IMR-90 (cell line): Measurements from ENCODE around the gene CAMTA1. TPM values are rescaled to one million over a fixed set of nuclear protein-coding genes. Genes with fewer than 3 reads are reported as not detected.

Source experiments
- ATAC-seq: fragments of 200-7000 bp; cut with Tn5 transposase; 2 replicates; pipeline ENCODE4 v1.9.1; 2020; ENCODE audit warnings: low read depth, mild to moderate bottlenecking, moderate library complexity
- BruUV-seq: library from RNA; stranded (reverse); fragments of 400-500 nt; replicated peaks from 2 replicates; lab custom pipeline; 2021; lab: Mats Ljungman, UMichigan
- CTCF ChIA-PET: fragments of 300-600 bp; formaldehyde crosslinking; extraction: SDS; loops from one replicate; lab custom pipeline; 2021; ENCODE audit warnings: antibody characterized with exemption; lab: Yijun Ruan, JAX
- POLR2A ChIA-PET: fragments of 300-600 bp; sonication (Branson Sonifier 250); formaldehyde crosslinking; loops from one replicate; lab custom pipeline; 2022; ENCODE audit warnings: antibody characterized with exemption; ENCODE audit not compliant: unreplicated experiment; lab: Charles Lee
- DNase-seq: peaks from one replicate; pipeline ENCODE4 v3.0.0; 2013
- H2AFZ ChIP-seq: replicated peaks from 2 replicates; pipeline ENCODE3; 2013; ENCODE audit warnings: low read length, mild to moderate bottlenecking; ENCODE audit not compliant: poor library complexity
- H2AK5ac ChIP-seq: 2 replicates; pipeline ENCODE4 v1.6.1; 2013; ENCODE audit warnings: low read depth, low read length, inconsistent platforms
- H2AK9ac ChIP-seq: replicated peaks from 2 replicates; pipeline ENCODE3; 2013; ENCODE audit warnings: mild to moderate bottlenecking, low read depth, low read length, moderate library complexity; ENCODE audit not compliant: poor library complexity
- H2BK120ac ChIP-seq: 2 replicates; pipeline ENCODE4 v1.6.1; 2013; ENCODE audit warnings: low read depth, low read length, inconsistent platforms
- H2BK15ac ChIP-seq: 3 replicates; pipeline ENCODE4 v1.6.1; 2013; ENCODE audit warnings: low read depth, low read length, inconsistent platforms
- H2BK20ac ChIP-seq: 2 replicates; pipeline ENCODE4 v1.6.1; 2013; ENCODE audit warnings: low read depth, mild to moderate bottlenecking, inconsistent platforms, low read length, moderate library complexity
- H2BK5ac ChIP-seq: 2 replicates; pipeline ENCODE4 v1.6.1; 2013; ENCODE audit warnings: mild to moderate bottlenecking, low read depth, low read length, inconsistent platforms; ENCODE audit not compliant: poor library complexity, severe bottlenecking
- H3K14ac ChIP-seq: replicated peaks from 2 replicates; pipeline ENCODE4 v1.6.1; 2013; ENCODE audit warnings: low read depth, low read length, inconsistent platforms
- H3K18ac ChIP-seq: 2 replicates; pipeline ENCODE4 v1.6.1; 2013; ENCODE audit warnings: low read depth, low read length, control low read depth
- H3K23ac ChIP-seq: 2 replicates; pipeline ENCODE4 v1.6.1; 2013; ENCODE audit warnings: low read depth, low read length, inconsistent platforms
- H3K27ac ChIP-seq: 2 replicates; pipeline ENCODE4 v1.5.1; 2013; ENCODE audit warnings: mild to moderate bottlenecking, control low read depth, low read length; ENCODE audit not compliant: insufficient read depth
- H3K27me3 ChIP-seq: 2 replicates; pipeline ENCODE4 v1.6.1; 2013; ENCODE audit warnings: low read length; ENCODE audit not compliant: control insufficient read depth, insufficient read depth
- H3K36me3 ChIP-seq: 2 replicates; pipeline ENCODE4 v1.6.1; 2013; ENCODE audit warnings: low read length, mixed read lengths; ENCODE audit not compliant: control insufficient read depth, insufficient read depth
- H3K4ac ChIP-seq: 2 replicates; pipeline ENCODE4 v1.6.1; 2013; ENCODE audit warnings: low read depth, low read length, inconsistent platforms
- H3K4me1 ChIP-seq: 2 replicates; pipeline ENCODE4 v1.6.1; 2013; ENCODE audit warnings: low read length, mixed read lengths; ENCODE audit not compliant: control insufficient read depth, insufficient read depth
- H3K4me2 ChIP-seq: 2 replicates; pipeline ENCODE4 v1.6.1; 2013; ENCODE audit warnings: low read depth, mild to moderate bottlenecking, control low read depth, low read length, moderate library complexity
- H3K4me3 ChIP-seq: 2 replicates; pipeline ENCODE4 v1.5.1; 2013; ENCODE audit warnings: low read depth, mild to moderate bottlenecking, control low read depth, low read length, moderate library complexity; ENCODE audit not compliant: insufficient read depth
- H3K56ac ChIP-seq: 2 replicates; pipeline ENCODE4 v1.6.1; 2013; ENCODE audit warnings: low read length, inconsistent platforms; ENCODE audit not compliant: insufficient read depth; ENCODE audit errors: extremely low read depth
- H3K79me1 ChIP-seq, 2 experiments: 2 replicates each; pipeline ENCODE4 v1.6.1; 2013; ENCODE audit warnings: low read length in 2 of 2, inconsistent platforms in 1 of 2, low read depth in 1 of 2
- H3K9ac ChIP-seq: 2 replicates; pipeline ENCODE4 v1.6.1; 2013; ENCODE audit warnings: low read depth, low read length, control low read depth
- H3K9me1 ChIP-seq: 2 replicates; pipeline ENCODE4 v1.6.1; 2013; ENCODE audit warnings: low read length, inconsistent platforms; ENCODE audit not compliant: insufficient read depth
- H3K9me3 ChIP-seq: 2 replicates; pipeline ENCODE4 v1.6.1; 2013; ENCODE audit warnings: low read length; ENCODE audit not compliant: control insufficient read depth, insufficient read depth
- H4K20me1 ChIP-seq: 2 replicates; pipeline ENCODE4 v1.6.1; 2013; ENCODE audit warnings: low read length, inconsistent platforms; ENCODE audit not compliant: insufficient read depth
- H4K5ac ChIP-seq: 2 replicates; pipeline ENCODE4 v1.6.1; 2013; ENCODE audit warnings: mild to moderate bottlenecking, low read depth, low read length, control low read depth
- H4K8ac ChIP-seq, 2 experiments: 2 replicates each; pipeline ENCODE4 v1.6.1; 2013; ENCODE audit warnings: low read depth in 2 of 2, low read length in 2 of 2, control low read depth in 1 of 2, inconsistent platforms in 1 of 2
- H4K91ac ChIP-seq: 2 replicates; pipeline ENCODE4 v1.6.1; 2013; ENCODE audit warnings: low read depth, low read length, inconsistent platforms; ENCODE audit not compliant: insufficient read depth
- CEBPB ChIP-seq: IDR thresholded peaks from 2 replicates; pipeline ENCODE4 v1.6.1; 2012; ENCODE audit warnings: low read depth, low read length, improper control_type of control experiment
- USF2 ChIP-seq: fragments of 150-350 bp; IDR thresholded peaks from 2 replicates; pipeline ENCODE4 v1.6.1; 2017; ENCODE audit warnings: mild to moderate bottlenecking, antibody characterized with exemption, low read length, low read depth
- WGBS, 2 experiments: methylation state at CpG; one replicate each; pipeline versions ENCODE4 v1.1.5 to v1.1.7; 2013; ENCODE audit warnings: missing lambda C conversion rate in 2 of 2; ENCODE audit not compliant: insufficient read length in 1 of 2; ENCODE audit errors: extremely low coverage in 2 of 2; 5-methylcytosine and 5-hydroxymethylcytosine counted together
- dilution Hi-C: fragments of 300-500 bp; cut with HindIII; formaldehyde crosslinking; loops from one replicate; pipeline ENCODE4 v1.14.3; 2018; ENCODE audit warnings: low sequenced_read_pairs; ENCODE audit not compliant: unreplicated experiment
- in situ Hi-C: fragments of 300-500 bp; cut with MboI; formaldehyde crosslinking; loops from 3 replicates; pipeline ENCODE4 v1.14.3; 2019; ENCODE audit warnings: low sequenced_read_pairs, inconsistent platforms, mixed read lengths
- intact Hi-C: fragments of 100-400 bp; cut with micrococcal nuclease; formaldehyde crosslinking; loops from 2 replicates; pipeline ENCODE4 v1.10.0; 2022
- polyA plus RNA-seq, 3 experiments: library from polyadenylated mRNA; depleted of rRNA; stranded (reverse); fragments of >200 nt; gene quantifications; 2 replicates each; pipeline ENCODE4 v1.2.3, GENCODE V29; 2012; ENCODE audit warnings: low replicate concordance in 1 of 3
- total RNA-seq: library from RNA; depleted of rRNA; stranded (reverse); fragments of >200 nt; gene quantifications from 2 replicates; pipeline ENCODE4 v1.2.3, GENCODE V29; 2012

CAMTA1 gene
- total and polyA plus RNA-seq, 2 of the 4 experiments (the other 2 are of a cell fraction), result 35.5 to 74.3 TPM

- Histone ChIP-seq H4K91ac (peak overlapping the region; percentile 30; the same call in 1 of the 2 replicates), H2BK120ac (peak overlapping the region; percentile 62), H3K9me1 (peaks cover 17% of the 10 kb centered on the region), H3K4me1 (peaks cover 40% of the 10 kb centered on the region), H3K36me3 (no peaks in the 10 kb centered on the region; the same call in 1 of the 2 replicates), H3K9me3 (no peaks in the 10 kb centered on the region), H3K79me1 (peaks cover 26 to 67% of the 10 kb centered on the region in 2 experiments), H4K5ac (peak overlapping the region; percentile 64), H3K23ac (peak overlapping the region; percentile 4; the same call in 1 of the 2 replicates), H3K4me3 (no peak overlapping the region), H2BK5ac (peak overlapping the region; percentile 83), H3K4me2 (no peak overlapping the region), H2BK20ac (0 out of 2 replicates have a peak overlapping the region, but pooled peaks have one; percentile 15), H4K8ac (peak overlapping the region; percentile 22 to 37; a peak in 2 of 4 replicates), H2AFZ (no peak overlapping the region), H3K4ac (peak overlapping the region; percentile 42), H2AK9ac (no peak overlapping the region), H3K18ac (peak overlapping the region; percentile 69), H3K14ac (peak overlapping the region; percentile 61), H4K20me1 (0 out of 2 replicates have a peak, but pooled peaks cover 5% of the 10 kb centered on the region), H3K27me3 (no peaks in the 10 kb centered on the region), H2AK5ac (peak overlapping the region; percentile 86; the same call in 1 of the 2 replicates), H3K9ac (no peak overlapping the region), H3K56ac (no peak overlapping the region), H2BK15ac (peak overlapping the region; percentile 71; the same call in 1 of the 3 replicates), H3K27ac (peak overlapping the region; percentile 61; the same call in 1 of the 2 replicates)
- DNase-seq (peak; percentile 37), ATAC-seq (no peak)
- CTCF ChIA-PET, result interaction anchor here (0.6 kb wide), 3 partner anchors 63 to 92 kb away, joined by 3 to 4 read pairs (median 3); no protein-coding TSS in a partner anchor
- intact Hi-C loops, result loop anchor here (10.0 kb wide), 1 partner anchor 675 kb away; no protein-coding TSS in a partner anchor
- in situ Hi-C loops, result loop anchor here (10.0 kb wide), 2 partner anchors 275 to 425 kb away; no protein-coding TSS in a partner anchor
- POLR2A ChIA-PET, result no interaction called here
- no TSS peak for BruUV-seq
- TF ChIP-seq CEBPB, result peak; percentile 15; the same call in 1 of the 2 replicates
- no peak for TF ChIP-seq USF2
- dilution Hi-C loops, result no loop called here
- WGBS, 2 experiments, result no CpG with 5 or more reads among the region's 4 CpGs
These were observed 14.2 kb downstream of the CAMTA1 start for GRCh38 chr1:6799499-6799898.
